Fibroblast of pulmonary artery (primary cell): Measurements from ENCODE around the gene DLL4.
"Not testable (repeated sequence)": the region's sequence is repeated elsewhere in the genome, so short reads cannot be mapped to it uniquely, and the experiment has no call there.

Experiments
- DNase-seq: peaks from one replicate; pipeline ENCODE4 v3.0.0-alpha.2; 2010; ENCODE audit warnings: low read depth
- H3K4me3 ChIP-seq: replicated peaks from 2 replicates; pipeline ENCODE4 v1.5.1; 2011; ENCODE audit warnings: low read depth, mild to moderate bottlenecking, control low read depth, low read length, moderate library complexity
- TF ChIP-seq, protein P1 (sequence below): IDR thresholded peaks from 2 replicates; pipeline ENCODE4 v1.5.1; 2011; ENCODE audit warnings: mild to moderate bottlenecking, control low read depth, low read length, inconsistent platforms; ENCODE audit errors: missing control alignments

The DLL4 gene

DNA sequence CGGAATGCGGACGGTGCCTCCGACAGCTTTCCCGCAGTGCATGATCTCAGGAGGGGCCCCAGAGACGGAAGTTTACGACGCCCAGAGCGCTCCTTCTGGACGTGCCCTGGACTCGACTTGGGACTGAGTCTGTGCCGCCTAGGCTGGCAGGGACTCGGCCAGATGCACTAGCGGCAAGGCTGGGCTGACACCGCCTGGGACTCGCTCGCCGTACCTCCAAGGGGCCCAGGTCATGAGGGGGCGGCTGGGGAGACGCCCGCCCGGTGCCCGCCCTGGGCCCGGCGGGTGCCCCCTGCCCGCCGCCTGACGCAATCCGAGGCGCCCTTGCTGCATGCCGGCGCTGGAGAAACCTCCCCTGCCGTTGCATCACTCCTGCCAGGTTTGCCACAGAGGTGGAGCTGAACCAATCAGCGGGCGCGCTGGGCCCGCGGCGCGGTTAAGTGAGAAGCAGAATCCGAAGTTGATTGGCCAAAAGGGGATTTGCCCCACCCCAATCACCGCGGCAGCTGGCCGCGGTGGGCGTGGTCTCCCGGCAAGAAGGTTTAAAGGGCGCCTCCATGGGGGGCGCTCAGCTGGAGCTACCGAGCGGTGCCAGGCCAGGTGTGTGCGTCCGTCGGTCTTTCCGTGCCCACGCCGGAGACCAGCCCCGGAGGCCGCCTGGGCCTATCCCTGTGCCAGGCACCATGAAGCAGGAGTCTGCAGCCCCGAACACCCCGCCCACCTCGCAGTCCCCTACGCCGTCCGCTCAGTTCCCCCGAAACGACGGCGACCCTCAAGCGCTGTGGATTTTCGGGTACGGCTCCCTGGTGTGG lies 24.0 kb downstream of the DLL4 start, which contains the start of gene CHAC1:
TSS of gene CHAC1 (plus strand) at position 571 of the 812 bp plus-strand sequence. CDS start at position 684, 113 bp downstream.
- DNase-seq = peak; percentile 97
- TF ChIP-seq, protein P1, sequence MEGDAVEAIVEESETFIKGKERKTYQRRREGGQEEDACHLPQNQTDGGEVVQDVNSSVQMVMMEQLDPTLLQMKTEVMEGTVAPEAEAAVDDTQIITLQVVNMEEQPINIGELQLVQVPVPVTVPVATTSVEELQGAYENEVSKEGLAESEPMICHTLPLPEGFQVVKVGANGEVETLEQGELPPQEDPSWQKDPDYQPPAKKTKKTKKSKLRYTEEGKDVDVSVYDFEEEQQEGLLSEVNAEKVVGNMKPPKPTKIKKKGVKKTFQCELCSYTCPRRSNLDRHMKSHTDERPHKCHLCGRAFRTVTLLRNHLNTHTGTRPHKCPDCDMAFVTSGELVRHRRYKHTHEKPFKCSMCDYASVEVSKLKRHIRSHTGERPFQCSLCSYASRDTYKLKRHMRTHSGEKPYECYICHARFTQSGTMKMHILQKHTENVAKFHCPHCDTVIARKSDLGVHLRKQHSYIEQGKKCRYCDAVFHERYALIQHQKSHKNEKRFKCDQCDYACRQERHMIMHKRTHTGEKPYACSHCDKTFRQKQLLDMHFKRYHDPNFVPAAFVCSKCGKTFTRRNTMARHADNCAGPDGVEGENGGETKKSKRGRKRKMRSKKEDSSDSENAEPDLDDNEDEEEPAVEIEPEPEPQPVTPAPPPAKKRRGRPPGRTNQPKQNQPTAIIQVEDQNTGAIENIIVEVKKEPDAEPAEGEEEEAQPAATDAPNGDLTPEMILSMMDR = no peak
- H3K4me3 ChIP-seq = peak within 1 kb of the TSS; percentile 88

GRCh38 chr15:40953713-40954074 lies 24.6 kb downstream of the DLL4 start:
- no peak for DNase-seq
- TF ChIP-seq, protein P1 = no peak

DNA sequence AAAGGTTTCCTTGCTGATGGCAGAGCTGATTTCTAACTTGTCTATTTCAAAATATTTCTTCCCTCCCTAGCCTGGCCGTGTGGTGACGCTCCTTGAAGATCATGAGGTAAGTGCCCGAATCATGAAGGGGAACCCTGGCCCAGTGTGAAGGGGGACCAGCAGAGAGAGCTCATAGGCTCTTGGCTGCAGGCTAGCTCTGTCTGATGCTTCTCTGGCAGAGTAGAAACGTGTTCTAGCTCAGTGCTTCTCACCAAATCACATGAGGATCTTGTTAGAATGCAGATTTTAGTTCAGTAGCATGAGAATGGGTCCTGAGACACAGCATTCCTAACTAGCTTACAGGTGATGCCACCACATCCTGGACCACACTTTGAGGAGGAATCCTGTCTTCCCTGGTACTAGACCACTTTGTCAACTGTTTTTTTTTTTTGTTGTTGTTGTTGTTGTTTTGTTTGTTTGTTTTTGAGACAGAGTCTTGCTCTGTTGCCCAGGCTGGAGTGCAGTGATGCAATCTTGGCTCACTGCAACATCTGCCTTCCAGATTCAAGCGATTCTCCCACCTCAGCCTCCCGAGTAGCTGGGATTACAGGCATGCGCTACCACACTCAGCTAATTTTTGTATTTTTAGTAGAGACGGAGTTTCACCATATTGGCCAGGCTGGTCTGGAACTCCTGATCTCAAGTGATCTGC lies 25.2 kb downstream of the DLL4 start:
- H3K4me3 ChIP-seq = peak overlapping the region; percentile 88

More at GRCh38 chr15:40953713-40954074, 24.6 kb downstream of the DLL4 start:
- H3K4me3 ChIP-seq = peak overlapping the region; percentile 88

DNA sequence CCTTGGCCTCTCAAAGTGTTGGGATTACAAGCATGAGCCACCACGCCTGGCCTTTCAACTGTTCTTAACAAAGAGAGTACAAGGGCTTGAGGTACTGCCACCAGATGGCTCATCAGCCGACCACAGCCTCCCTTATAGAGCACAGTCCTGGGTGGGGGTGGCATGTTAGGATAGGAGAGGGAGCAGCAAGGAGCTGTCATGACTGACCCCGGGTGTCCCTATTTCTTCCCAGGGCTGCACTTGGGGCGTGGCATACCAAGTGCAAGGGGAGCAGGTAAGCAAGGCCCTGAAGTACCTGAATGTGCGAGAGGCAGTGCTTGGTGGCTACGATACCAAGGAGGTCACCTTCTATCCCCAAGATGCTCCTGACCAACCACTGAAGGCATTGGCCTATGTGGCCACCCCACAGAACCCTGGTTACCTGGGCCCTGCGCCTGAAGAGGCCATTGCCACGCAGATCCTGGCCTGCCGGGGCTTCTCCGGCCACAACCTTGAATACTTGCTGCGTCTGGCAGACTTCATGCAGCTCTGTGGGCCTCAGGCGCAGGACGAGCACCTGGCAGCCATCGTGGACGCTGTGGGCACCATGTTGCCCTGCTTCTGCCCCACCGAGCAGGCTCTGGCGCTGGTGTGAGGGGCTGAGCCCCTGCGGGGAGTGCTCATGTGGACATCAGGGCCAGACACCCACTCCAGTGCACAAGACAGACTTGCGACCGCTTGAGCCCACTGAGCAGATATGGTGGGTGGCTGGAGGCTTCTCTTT lies 26.2 kb downstream of the DLL4 start:
- no peak overlapping the region for H3K4me3 ChIP-seq
- DNase-seq = no peak
- TF ChIP-seq, protein P1 = no peak

More for the DNA sequence above, 25.2 kb downstream of the DLL4 start:
- DNase-seq = not testable (repeated sequence)

DNA sequence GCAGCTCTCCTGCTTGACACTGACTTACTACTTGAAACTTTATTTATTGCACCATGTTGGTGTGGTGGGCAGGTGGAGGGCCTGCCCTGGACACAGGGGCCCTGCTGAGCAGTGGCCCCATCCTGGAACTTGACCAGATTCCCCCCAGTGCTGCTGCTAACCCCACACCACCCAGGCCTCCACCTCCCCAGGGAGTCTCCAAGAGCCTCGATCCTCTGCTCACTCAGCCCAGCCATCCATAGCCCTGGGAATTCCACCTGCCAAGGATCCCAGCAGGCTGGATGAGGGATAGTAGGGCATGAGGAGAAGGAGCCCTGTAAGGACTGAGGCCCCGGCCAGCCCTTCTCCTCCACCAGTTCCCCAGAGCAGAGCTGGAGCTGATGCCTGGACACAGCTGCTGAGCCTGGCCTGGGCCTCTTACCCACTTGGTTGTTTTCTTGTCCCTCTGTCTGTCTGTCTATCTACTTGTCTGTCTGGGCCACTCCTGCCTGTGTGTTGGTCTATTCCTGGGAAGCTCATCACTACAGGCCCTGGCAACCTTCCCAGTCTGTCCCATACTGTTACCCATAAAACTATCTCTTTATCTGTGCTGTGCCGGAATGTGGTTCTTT lies 26.9 kb downstream of the DLL4 start:
- no peak overlapping the region for H3K4me3 ChIP-seq
- TF ChIP-seq, protein P1 = no peak
- no peak for DNase-seq

- TF ChIP-seq, protein P1 = no peak
- no peak for DNase-seq
- no peak overlapping the region for H3K4me3 ChIP-seq
Measured at GRCh38 chr15:40956541-40956982, 27.4 kb downstream of the DLL4 start.
